HCT116 (cell line): ENCODE data around the gene MAP3K20. TPM values are rescaled to one million over a fixed set of nuclear protein-coding genes. Genes with fewer than 3 reads are reported as not detected.

ENCODE experiments used
- ATAC-seq: fragments of 200-7000 bp; cut with Tn5 transposase; 2 replicates; pipeline ENCODE4 v1.9.1; 2020; ENCODE audit warnings: mild to moderate bottlenecking, moderate library complexity
- BruUV-seq: library from RNA; stranded (reverse); fragments of 400-500 nt; replicated peaks from 2 replicates; lab custom pipeline; 2021; lab: Mats Ljungman, UMichigan
- CTCF ChIA-PET: fragments of 300-600 bp; sonication (Branson Sonifier 250); formaldehyde crosslinking; loops from one replicate; lab custom pipeline; 2021; ENCODE audit warnings: antibody characterized with exemption; lab: Charles Lee
- POLR2A ChIA-PET: fragments of 300-600, 350-600 bp; sonication (Branson Sonifier 250); formaldehyde crosslinking; loops from one replicate; lab custom pipeline; 2021; ENCODE audit warnings: antibody characterized with exemption; lab: Charles Lee
- RAD21 ChIA-PET, 2 experiments: fragments of 300-600 bp; sonication (Branson Sonifier 250); formaldehyde crosslinking; loops; one replicate each; lab custom pipeline; 2023; ENCODE audit warnings: low total read pairs in 2 of 2; ENCODE audit not compliant: uncharacterized antibody in 2 of 2, unreplicated experiment in 2 of 2, low non-redundant PET in 1 of 2; lab: Charles Lee
- DNase-seq: peaks from one replicate; pipeline ENCODE4 v3.0.0-alpha.2; 2010; ENCODE audit warnings: low read depth, low spot score
- H2AFZ ChIP-seq: fragments of 200-600 bp; shearing (Covaris generic), sonication (generic); 2 replicates; pipeline ENCODE4 v1.6.1; 2017; ENCODE audit warnings: low read depth, mixed run types, mixed read lengths, antibody characterized with exemption, low read length; ENCODE audit not compliant: poor library complexity, severe bottlenecking
- H3K27ac ChIP-seq: 2 replicates; pipeline ENCODE4 v1.5.1; 2012; ENCODE audit warnings: low read depth, low read length
- H3K27me3 ChIP-seq: fragments of 200-600 bp; sonication (generic); 2 replicates; pipeline ENCODE4 v1.6.1; 2016; ENCODE audit warnings: mixed run types, low read length, mixed read lengths; ENCODE audit not compliant: insufficient read depth
- H3K36me3 ChIP-seq, 2 experiments: fragments of 200-500 bp in 1 of 2; fragments of 200-600 bp in 1 of 2; sonication (Bioruptor generic) in 1 of 2; sonication (generic) in 1 of 2; 2 replicates each; pipeline versions ENCODE4 v1.5.1 to v1.6.1; 2014 to 2016; ENCODE audit warnings: low read length in 2 of 2, inconsistent platforms in 1 of 2, mixed read lengths in 1 of 2, mixed run types in 1 of 2; ENCODE audit not compliant: insufficient read depth in 2 of 2, control insufficient read depth in 1 of 2
- H3K4me1 ChIP-seq, 2 experiments: fragments of 200-600 bp in 1 of 2; sonication (generic) in 1 of 2; 2 replicates each; pipeline versions ENCODE4 v1.5.1 to v1.6.1; 2012 to 2017; ENCODE audit warnings: low read length in 2 of 2, inconsistent platforms in 1 of 2, mild to moderate bottlenecking in 1 of 2, mixed read lengths in 1 of 2, mixed run types in 1 of 2, moderate library complexity in 1 of 2; ENCODE audit not compliant: insufficient read depth in 2 of 2, control insufficient read depth in 1 of 2
- H3K4me2 ChIP-seq: fragments of 200-600 bp; sonication (generic); 2 replicates; pipeline ENCODE4 v1.6.1; 2017; ENCODE audit warnings: mixed run types, low read length, mixed read lengths
- H3K4me3 ChIP-seq, 2 experiments: fragments of 200-600 bp in 1 of 2; sonication (generic) in 1 of 2; replicated peaks in 1 of 2; 2 replicates each; pipeline ENCODE4 v1.5.1; 2011 to 2016; ENCODE audit warnings: low read length in 2 of 2, control low read depth in 1 of 2, low read depth in 1 of 2, mild to moderate bottlenecking in 1 of 2, mixed read lengths in 1 of 2, mixed run types in 1 of 2
- H3K79me2 ChIP-seq: fragments of 200-600 bp; sonication (generic); 2 replicates; pipeline ENCODE4 v1.6.1; 2017; ENCODE audit warnings: mild to moderate bottlenecking, mixed run types, low read length, moderate library complexity, mixed read lengths; ENCODE audit not compliant: insufficient read depth
- H3K9ac ChIP-seq: fragments of 200-600 bp; sonication (generic); 2 replicates; pipeline ENCODE4 v1.6.1; 2016; ENCODE audit warnings: low read length, mixed read lengths
- H3K9me2 ChIP-seq: fragments of 200-600 bp; sonication (generic), shearing (Covaris generic); 2 replicates; pipeline ENCODE4 v1.6.1; 2017; ENCODE audit warnings: mixed run types, mild to moderate bottlenecking, moderate library complexity; ENCODE audit not compliant: insufficient read depth
- H3K9me3 ChIP-seq, 2 experiments: fragments of 200-500 bp in 1 of 2; fragments of 200-600 bp in 1 of 2; sonication (Bioruptor generic) in 1 of 2; sonication (generic) in 1 of 2; 2 replicates each; pipeline ENCODE4 v1.6.1; 2014 to 2017; ENCODE audit warnings: low read length in 2 of 2, mixed read lengths in 2 of 2, inconsistent platforms in 1 of 2, low read depth in 1 of 2, mild to moderate bottlenecking in 1 of 2, mixed run types in 1 of 2, moderate library complexity in 1 of 2; ENCODE audit not compliant: control insufficient read depth in 1 of 2, insufficient read depth in 1 of 2
- H4K20me1 ChIP-seq: fragments of 200-600 bp; sonication (generic), shearing (Covaris generic); 2 replicates; pipeline ENCODE4 v1.6.1; 2017; ENCODE audit warnings: mixed run types, mild to moderate bottlenecking, moderate library complexity; ENCODE audit not compliant: insufficient read depth
- ATF3 ChIP-seq: IDR thresholded peaks from 2 replicates; pipeline ENCODE4 v1.6.1; 2012
- CBX3 ChIP-seq: IDR thresholded peaks from 2 replicates; pipeline ENCODE4 v1.6.1; 2012; ENCODE audit warnings: low read depth
- CTCF ChIP-seq, 3 experiments: fragments of 200-600 bp in 1 of 3; sonication (generic) in 1 of 3; IDR thresholded peaks in 2 of 3; conservative IDR thresholded peaks in 1 of 3; 2 replicates each; pipeline ENCODE4 v1.5.1; 2012 to 2017; ENCODE audit warnings: low read depth in 2 of 3, low read length in 2 of 3, antibody characterized with exemption in 1 of 3, borderline replicate concordance in 1 of 3, control low read depth in 1 of 3, mild to moderate bottlenecking in 1 of 3, mixed read lengths in 1 of 3, mixed run types in 1 of 3, moderate library complexity in 1 of 3; ENCODE audit not compliant: insufficient read depth in 1 of 3
- EGR1 ChIP-seq: IDR thresholded peaks from 2 replicates; pipeline ENCODE4 v1.6.1; 2012; ENCODE audit warnings: low read depth
- ELF1 ChIP-seq: IDR thresholded peaks from 2 replicates; pipeline ENCODE4 v1.6.1; 2012; ENCODE audit warnings: low read depth, borderline replicate concordance
- EZH2 ChIP-seq: fragments of 200-600 bp; sonication (generic); IDR thresholded peaks from 2 replicates; pipeline ENCODE4 v1.6.1; 2017; ENCODE audit warnings: antibody characterized with exemption, mixed run types
- EZH2phosphoT487 ChIP-seq: fragments of 200-600 bp; IDR thresholded peaks from 2 replicates; pipeline ENCODE4 v1.6.1; 2018; ENCODE audit warnings: antibody characterized with exemption, borderline replicate concordance
- FOSL1 ChIP-seq: IDR thresholded peaks from 2 replicates; pipeline ENCODE4 v1.6.1; 2012; ENCODE audit warnings: low read depth
- JUND ChIP-seq: IDR thresholded peaks from 2 replicates; pipeline ENCODE4 v1.6.1; 2012
- MAX ChIP-seq: IDR thresholded peaks from 2 replicates; pipeline ENCODE4 v1.6.1; 2012
- POLR2A ChIP-seq: IDR thresholded peaks from 2 replicates; pipeline ENCODE4 v1.7.0; 2011; ENCODE audit warnings: borderline replicate concordance; ENCODE audit not compliant: insufficient read depth, insufficient read length; ENCODE audit errors: extremely low read depth
- POLR2AphosphoS5 ChIP-seq: IDR thresholded peaks from 2 replicates; pipeline ENCODE4 v1.6.1; 2011; ENCODE audit warnings: mild to moderate bottlenecking, low read depth, low read length, moderate library complexity
- RAD21 ChIP-seq: IDR thresholded peaks from 2 replicates; pipeline ENCODE4 v1.6.1; 2012; ENCODE audit warnings: low read depth, mild to moderate bottlenecking
- REST ChIP-seq: IDR thresholded peaks from 2 replicates; pipeline ENCODE4 v1.6.1; 2012; ENCODE audit warnings: low read depth
- SIN3A ChIP-seq: IDR thresholded peaks from 2 replicates; pipeline ENCODE4 v1.6.1; 2012; ENCODE audit warnings: low read depth
- SP1 ChIP-seq: IDR thresholded peaks from 2 replicates; pipeline ENCODE4 v1.6.1; 2012; ENCODE audit warnings: low read depth
- SRF ChIP-seq: IDR thresholded peaks from 2 replicates; pipeline ENCODE4 v1.6.1; 2012; ENCODE audit warnings: low read depth
- TCF7L2 ChIP-seq: IDR thresholded peaks from 2 replicates; pipeline ENCODE4 v1.7.0; 2011; ENCODE audit warnings: borderline replicate concordance, inconsistent platforms; ENCODE audit not compliant: insufficient read depth, insufficient read length; ENCODE audit errors: extremely low read depth
- YY1 ChIP-seq: IDR thresholded peaks from 2 replicates; pipeline ENCODE4 v1.6.1; 2011; ENCODE audit warnings: low read length, low read depth, moderate library complexity, mild to moderate bottlenecking; ENCODE audit not compliant: insufficient replicate concordance; ENCODE audit errors: extremely low read depth
- ZNF274 ChIP-seq: fragments of 200-500 bp; sonication (Bioruptor generic); IDR thresholded peaks from 2 replicates; pipeline ENCODE4 v1.6.1; 2014; ENCODE audit warnings: mild to moderate bottlenecking, low read depth, low read length, inconsistent platforms
- intact Hi-C: fragments of 100-400 bp; cut with micrococcal nuclease; formaldehyde crosslinking; loops from 2 replicates; pipeline ENCODE4 v1.10.0; 2022
- total RNA-seq: library from RNA; stranded (reverse); gene quantifications from one replicate; pipeline ENCODE4 v1.2.1, GENCODE V29; 2021; ENCODE audit not compliant: unreplicated experiment

MAP3K20 gene
- total RNA-seq, 1 experiment from 2014 or later: 40.0 TPM

GRCh38 chr2:173087214-173087581, 11.6 kb downstream of the MAP3K20 start:
- Histone ChIP-seq H3K4me2 (no peak overlapping the region), H3K9me3 (no peaks in the 10 kb centered on the region), H3K4me3 (no peak overlapping the region), H3K27me3 (no peaks in the 10 kb centered on the region), H4K20me1 (no peaks in the 10 kb centered on the region; the same call in 1 of the 2 replicates), H3K9ac (no peak overlapping the region), H3K79me2 (peaks cover 81% of the 10 kb centered on the region), H3K4me1 (no peaks in the 10 kb centered on the region), H2AFZ (no peak overlapping the region), H3K9me2 (no peaks in the 10 kb centered on the region), H3K27ac (no peak overlapping the region), H3K36me3 (no peaks in the 10 kb centered on the region)
- ATAC-seq (no peak), DNase-seq (no peak)
- TF ChIP-seq SIN3A (no peak), ZNF274 (no peak), ELF1 (no peak), FOSL1 (no peak), EGR1 (no peak), SP1 (no peak), SRF (no peak), YY1 (no peak), CBX3 (no peak), CTCF (IDR thresholded peaks at IDR 0.05 in 2 of 3, conservative IDR thresholded peaks at IDR 0.05 in 1 of 3; ENCODE audit: borderline replicate concordance in 1 of 3, insufficient read depth in 1 of 3, low read depth in 2 of 3, low read length in 2 of 3) (no peak), JUND (no peak), ATF3 (no peak), RAD21 (no peak), POLR2A (no peak), EZH2 (no peak), POLR2AphosphoS5 (no peak), MAX (no peak), EZH2phosphoT487 (no peak), REST (no peak), TCF7L2 (no peak)
- ChIA-PET RAD21 (no interaction called here), POLR2A (no interaction called here), CTCF (no interaction called here)
- intact Hi-C loops: no loop called here
- BruUV-seq: no TSS peak
